ENCODE data around the gene AGAP2.

The AGAP2 gene

GRCh38 chr12:57735198-57735855 is 3.2 kb downstream of the AGAP2 start:
- Histone ChIP-seq H3K79me2 (ENCODE audit: insufficient read depth, low read length) (peaks cover 12% of the 10 kb centered on the region), H3K9ac (ENCODE audit: low read length) (no peak overlapping the region), H3K27ac (ENCODE audit: low read depth, low read length) (no peak overlapping the region), H3K27me3 (ENCODE audit: low read length) (no peaks in the 10 kb centered on the region), H3K4me3 (ENCODE audit: insufficient read depth, low read length, poor library complexity, severe bottlenecking) (no peak overlapping the region), H3K36me3 (ENCODE audit: low read length) (no peaks in the 10 kb centered on the region; the same call in 1 of the 2 replicates), H3K9me3 (ENCODE audit: insufficient read depth, low read length) (no peaks in the 10 kb centered on the region), H2AFZ (ENCODE audit: low read depth, low read length, severe bottlenecking) (no peak overlapping the region), H3K4me2 (ENCODE audit: low read depth, low read length, poor library complexity, severe bottlenecking) (no peak overlapping the region), H3K9me2 (replicated peaks; ENCODE audit: insufficient read depth, low read length) (no peaks in the 10 kb centered on the region), H4K20me1 (ENCODE audit: low read depth, low read length) (no peaks in the 10 kb centered on the region), H3F3A (ENCODE audit: insufficient read depth) (no peaks in the 10 kb centered on the region)
- TF ChIP-seq CTCF (IDR thresholded peaks at IDR 0.05; ENCODE audit: insufficient read depth, low read length, poor library complexity, severe bottlenecking), result no peak
- TF ChIP-seq EZH2phosphoT487 (conservative IDR thresholded peaks at IDR 0.05; ENCODE audit: low read length), result no peak

DNA sequence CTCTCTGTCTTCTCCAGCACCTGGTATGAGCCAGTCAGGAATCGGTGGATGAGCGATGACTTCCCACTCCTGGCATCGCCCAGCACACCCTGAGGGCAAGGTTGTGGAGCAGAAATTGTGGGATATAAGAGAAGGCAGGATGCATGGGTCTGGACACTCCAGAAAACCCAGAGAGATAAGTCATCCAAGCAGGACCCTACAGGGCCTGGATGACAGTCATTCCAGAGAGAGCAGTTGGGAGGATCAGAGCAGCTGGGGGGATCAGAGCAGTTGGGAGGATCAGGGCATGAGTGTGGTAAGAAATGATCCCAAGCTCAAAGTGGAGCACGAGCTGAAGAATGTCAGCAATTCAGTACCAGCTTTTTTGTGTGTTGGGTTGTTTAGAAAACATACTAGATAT is 4.0 kb downstream of the AGAP2 start:
- no peak overlapping the region for H3K27ac ChIP-seq (ENCODE audit: low read depth, low read length)
- no peaks in the 10 kb centered on the region for H3K9me3 ChIP-seq (ENCODE audit: insufficient read depth, low read length)
- TF ChIP-seq EZH2phosphoT487 (conservative IDR thresholded peaks at IDR 0.05; ENCODE audit: low read length), result no peak
- no peak for TF ChIP-seq CTCF (IDR thresholded peaks at IDR 0.05; ENCODE audit: insufficient read depth, low read length, poor library complexity, severe bottlenecking)
- no peaks in the 10 kb centered on the region for H3K27me3 ChIP-seq (ENCODE audit: low read length)
- no peak overlapping the region for H3K9ac ChIP-seq (ENCODE audit: low read length)
- H2AFZ ChIP-seq (ENCODE audit: low read depth, low read length, severe bottlenecking), result no peak overlapping the region
- no peaks in the 10 kb centered on the region for H3F3A ChIP-seq (ENCODE audit: insufficient read depth)
- H3K9me2 ChIP-seq (replicated peaks; ENCODE audit: insufficient read depth, low read length), result no peaks in the 10 kb centered on the region
- no peak overlapping the region for H3K4me3 ChIP-seq (ENCODE audit: insufficient read depth, low read length, poor library complexity, severe bottlenecking)
- H4K20me1 ChIP-seq (ENCODE audit: low read depth, low read length), result no peaks in the 10 kb centered on the region
- H3K79me2 ChIP-seq (ENCODE audit: insufficient read depth, low read length), result peaks cover 7% of the 10 kb centered on the region
- no peak overlapping the region for H3K4me2 ChIP-seq (ENCODE audit: low read depth, low read length, poor library complexity, severe bottlenecking)
- peaks cover 3% of the 10 kb centered on the region; the same call in 1 of the 2 replicates for H3K36me3 ChIP-seq (ENCODE audit: low read length)

DNA sequence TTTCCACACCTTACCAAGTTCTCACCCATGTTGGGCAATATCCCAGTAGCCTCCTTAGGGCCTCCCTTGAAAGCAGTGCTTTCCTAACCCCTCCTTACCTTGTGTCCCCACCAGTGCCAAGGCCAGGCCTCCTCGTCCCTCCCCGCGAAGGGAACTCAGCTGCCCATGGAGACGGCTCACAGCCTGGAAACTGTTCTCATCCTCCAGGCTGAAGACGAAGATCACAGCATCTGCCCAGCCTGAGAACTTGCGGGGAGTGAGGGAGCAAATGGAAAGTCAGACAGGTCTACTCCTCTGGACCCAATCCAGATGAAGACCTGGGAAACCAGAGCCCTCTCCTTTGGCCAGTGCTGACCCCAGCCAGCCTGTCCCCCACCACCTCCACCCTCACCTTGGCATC is 4.6 kb downstream of the AGAP2 start:
- Histone ChIP-seq H3K79me2 (ENCODE audit: insufficient read depth, low read length) (peaks cover under 1% of the 10 kb centered on the region; the same call in 1 of the 2 replicates), H3K4me3 (ENCODE audit: insufficient read depth, low read length, poor library complexity, severe bottlenecking) (no peak overlapping the region), H3F3A (ENCODE audit: insufficient read depth) (no peaks in the 10 kb centered on the region), H3K4me2 (ENCODE audit: low read depth, low read length, poor library complexity, severe bottlenecking) (no peak overlapping the region), H3K27ac (ENCODE audit: low read depth, low read length) (no peak overlapping the region), H2AFZ (ENCODE audit: low read depth, low read length, severe bottlenecking) (no peak overlapping the region), H3K27me3 (ENCODE audit: low read length) (no peaks in the 10 kb centered on the region), H3K9me2 (replicated peaks; ENCODE audit: insufficient read depth, low read length) (no peaks in the 10 kb centered on the region), H3K36me3 (ENCODE audit: low read length) (peaks cover 3% of the 10 kb centered on the region; the same call in 1 of the 2 replicates), H3K9me3 (ENCODE audit: insufficient read depth, low read length) (no peaks in the 10 kb centered on the region), H4K20me1 (ENCODE audit: low read depth, low read length) (no peaks in the 10 kb centered on the region), H3K9ac (ENCODE audit: low read length) (no peak overlapping the region)
- TF ChIP-seq CTCF (IDR thresholded peaks at IDR 0.05; ENCODE audit: insufficient read depth, low read length, poor library complexity, severe bottlenecking) (no peak), EZH2phosphoT487 (conservative IDR thresholded peaks at IDR 0.05; ENCODE audit: low read length) (no peak)

All from SU-DHL-6 (cell line).